ENCODE measurements around the gene PDLIM5. TPM values are rescaled to one million over a fixed set of nuclear protein-coding genes. Genes with fewer than 3 reads are reported as not detected.

Gene PDLIM5
- total RNA-seq, 4 donors from 2014 or later: 77.7 to 128 (median 109) TPM

- intact Hi-C loops (cut with DNase I): no loop called here
- H3K4me1 ChIP-seq: peaks cover 0 to 7% of the 10 kb centered on the region in 2 donors
- no peak overlapping the region for H3K4me3 ChIP-seq (replicated peaks in 1 of 3)
- H3K27me3 ChIP-seq: no peaks in the 10 kb centered on the region
- H3K9me3 ChIP-seq: no peaks in the 10 kb centered on the region
- DNase-seq: no peak
- TF ChIP-seq CTCF (IDR thresholded peaks at IDR 0.05) (no peak), POLR2A (IDR thresholded peaks at IDR 0.05) (no peak)
- no peak overlapping the region for H3K27ac ChIP-seq
- H3K36me3 ChIP-seq: no peaks in the 10 kb centered on the region
- 73 to 87% methylated on average over 4 of the region's 4 CpGs for WGBS, 2 donors
Observed at GRCh38 chr4:94566420-94566819, 114.7 kb downstream of the PDLIM5 start.

- Histone ChIP-seq H3K4me3 (replicated peaks in 1 of 3) (no peak overlapping the region), H3K27me3 (no peaks in the 10 kb centered on the region), H3K9me3 (no peaks in the 10 kb centered on the region), H3K27ac (no peak overlapping the region), H3K4me1 (no peaks in the 10 kb centered on the region), H3K36me3 (no peaks in the 10 kb centered on the region)
- no peak for DNase-seq
- 59 to 62% methylated on average over 5 of the region's 5 CpGs for WGBS, 2 donors
- intact Hi-C loops (cut with DNase I): no loop called here
- TF ChIP-seq CTCF (IDR thresholded peaks at IDR 0.05) (no peak), POLR2A (IDR thresholded peaks at IDR 0.05) (no peak)
Observed at GRCh38 chr4:94567811-94568210, 116.1 kb downstream of the PDLIM5 start.

DNA sequence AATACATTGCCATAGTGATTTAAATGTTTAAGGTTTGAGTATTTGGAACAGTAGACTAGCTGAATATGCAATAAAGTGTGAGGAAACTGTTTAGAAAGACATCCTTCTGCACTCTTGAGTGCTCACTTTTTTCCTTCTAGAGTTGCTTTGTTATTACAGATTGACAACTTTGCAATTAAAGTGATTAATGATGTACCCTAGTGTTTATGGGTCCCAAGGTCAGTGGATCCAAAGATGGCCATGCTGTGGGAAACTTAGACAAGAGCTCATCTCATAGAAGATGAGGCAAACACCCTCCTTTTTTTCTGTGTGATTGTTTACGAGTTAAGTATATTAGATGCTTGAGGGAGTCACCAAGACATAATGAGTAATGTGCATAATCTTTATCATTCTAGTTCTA lies 118.8 kb downstream of the PDLIM5 start:
- no peak overlapping the region for H3K27ac ChIP-seq
- TF ChIP-seq POLR2A (IDR thresholded peaks at IDR 0.05) (no peak), CTCF (IDR thresholded peaks at IDR 0.05) (no peak)
- H3K4me3 ChIP-seq (replicated peaks in 1 of 3): no peak overlapping the region
- no peaks in the 10 kb centered on the region for H3K27me3 ChIP-seq
- no peaks in the 10 kb centered on the region for H3K4me1 ChIP-seq
- no peaks in the 10 kb centered on the region for H3K9me3 ChIP-seq
- no peaks in the 10 kb centered on the region for H3K36me3 ChIP-seq
- intact Hi-C loops (cut with DNase I): no loop called here
- 95 to 100% methylated on average over 1 of the region's 1 CpG for WGBS, 2 donors
- no peak for DNase-seq

- no peak for TF ChIP-seq CTCF (IDR thresholded peaks at IDR 0.05)
- TF ChIP-seq POLR2A (IDR thresholded peaks at IDR 0.05): no peak
- DNase-seq: no peak
- Histone ChIP-seq H3K9me3 (no peaks in the 10 kb centered on the region), H3K27me3 (no peaks in the 10 kb centered on the region), H3K36me3 (no peaks in the 10 kb centered on the region), H3K27ac (no peak overlapping the region), H3K4me3 (replicated peaks in 1 of 3) (no peak overlapping the region), H3K4me1 (no peaks in the 10 kb centered on the region)
- intact Hi-C loops (cut with DNase I): no loop called here
- WGBS, 2 donors: 85 to 86% methylated on average over 4 of the region's 4 CpGs
Observed at GRCh38 chr4:94571298-94571697, 119.6 kb downstream of the PDLIM5 start.

DNA sequence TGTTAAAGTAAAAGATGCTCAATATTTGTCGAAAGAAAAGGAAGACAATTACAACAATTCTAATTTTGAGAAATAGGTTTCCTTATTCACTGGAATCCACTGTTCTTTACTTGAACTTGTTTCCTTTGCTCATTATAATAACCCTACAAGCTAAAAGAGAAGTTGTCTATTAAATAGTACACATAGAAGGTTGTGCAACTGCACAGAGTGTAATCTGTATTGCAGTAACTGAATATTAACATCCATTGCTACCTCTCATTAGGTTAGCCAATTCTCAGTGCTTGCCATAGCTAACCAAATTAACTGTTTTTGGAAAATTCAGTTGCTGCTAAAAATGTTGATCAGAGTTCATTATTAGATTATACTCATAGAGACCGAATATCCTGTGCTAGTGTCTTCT lies 120.0 kb downstream of the PDLIM5 start:
- intact Hi-C loops (cut with DNase I): no loop called here
- no peak for DNase-seq
- no peak overlapping the region for H3K4me3 ChIP-seq (replicated peaks in 1 of 3)

More for the DNA sequence above, 120.0 kb downstream of the PDLIM5 start:
- TF ChIP-seq POLR2A (IDR thresholded peaks at IDR 0.05) (no peak), CTCF (IDR thresholded peaks at IDR 0.05) (no peak)
- no peaks in the 10 kb centered on the region for H3K27me3 ChIP-seq
- no peaks in the 10 kb centered on the region for H3K4me1 ChIP-seq
- H3K36me3 ChIP-seq: no peaks in the 10 kb centered on the region
- WGBS, 2 donors: 86 to 95% methylated on average over 2 of the region's 2 CpGs
- no peaks in the 10 kb centered on the region for H3K9me3 ChIP-seq
- H3K27ac ChIP-seq: no peak overlapping the region

All from thyroid gland (tissue), 4 donors.